Testis (tissue), 3 donors: ENCODE measurements around the gene WFIKKN1. TPM values are rescaled to one million over a fixed set of nuclear protein-coding genes. Genes with fewer than 3 reads are reported as not detected.

Experiments
- DNase-seq: peaks from one replicate; pipeline ENCODE4 v3.0.0-alpha.2; 2019
- H3K27ac ChIP-seq, 2 donors: fragments of 200-600 bp; sonication (generic); one replicate each; pipeline ENCODE4 v1.5.1; 2019
- H3K27me3 ChIP-seq: fragments of 200-600 bp; sonication (generic); one replicate; pipeline ENCODE4 v1.5.1; 2019
- H3K36me3 ChIP-seq: fragments of 200-600 bp; sonication (generic); one replicate; pipeline ENCODE4 v1.5.1; 2017; ENCODE audit warnings: low read depth; ENCODE audit errors: missing control alignments
- H3K4me1 ChIP-seq: fragments of 200-600 bp; sonication (generic); one replicate; pipeline ENCODE4 v1.5.1; 2019
- H3K4me3 ChIP-seq, 2 donors: fragments of 200-600 bp; sonication (generic); one replicate each; pipeline ENCODE4 v1.5.1; 2017 to 2019
- H3K9me3 ChIP-seq: fragments of 200-600 bp; sonication (generic); one replicate; pipeline ENCODE4 v1.5.1; 2017
- CTCF ChIP-seq, 3 experiments: fragments of 450-650 bp in 2 of 3; fragments of 200-600 bp in 1 of 3; sonication (generic) in 1 of 3; IDR thresholded peaks; one replicate each; pipeline ENCODE4 v1.5.1; 2016 to 2019; ENCODE audit warnings: antibody characterized with exemption in 3 of 3, mild to moderate bottlenecking in 2 of 3, moderate library complexity in 1 of 3
- POLR2A ChIP-seq: fragments of 450-650 bp; IDR thresholded peaks from one replicate; pipeline ENCODE4 v1.6.1; 2017; ENCODE audit warnings: antibody characterized with exemption, mild to moderate bottlenecking, moderate library complexity
- WGBS, 2 donors: methylation state at CpG; one replicate each; pipeline ENCODE4 v1.1.5; 2018; 5-methylcytosine and 5-hydroxymethylcytosine counted together
- intact Hi-C: fragments of 100-400 bp; cut with DNase I; formaldehyde crosslinking; loops from one replicate; pipeline ENCODE4 v1.15.1; 2023; ENCODE audit warnings: low total_unique reads
- polyA plus RNA-seq: library from polyadenylated mRNA; stranded (reverse); fragments of 350-450 nt; fragmentation: Illumina TruSeq; extraction: RNeasy Lipid Tissue Mini Kit (QIAGEN cat#74804); gene quantifications from one replicate; pipeline ENCODE4 v1.2.3, GENCODE V29; 2014; ENCODE audit warnings: low read depth, low replicate concordance; ENCODE audit not compliant: insufficient read depth
- total RNA-seq, 2 donors: library from RNA; depleted of rRNA; stranded (reverse); fragments of >200 nt; gene quantifications; one replicate each; pipeline ENCODE4 v1.2.3, GENCODE V29; 2016

Gene WFIKKN1
- total and polyA plus RNA-seq, 3 donors from 2014 or later, result 1.1 to 10.5 (median 3.5) TPM

- DNase-seq, result no peak
- no peaks in the 10 kb centered on the region for H3K36me3 ChIP-seq
- TF ChIP-seq CTCF (IDR thresholded peaks at IDR 0.05), result no peak
- no peak for TF ChIP-seq POLR2A
- H3K27ac ChIP-seq, result no peak overlapping the region
- H3K27me3 ChIP-seq, result no peaks in the 10 kb centered on the region
- H3K4me3 ChIP-seq, result no peak overlapping the region
- intact Hi-C loops, result no loop called here
- no peaks in the 10 kb centered on the region for H3K9me3 ChIP-seq
- peaks cover 26% of the 10 kb centered on the region for H3K4me1 ChIP-seq
- 87 to 95% methylated on average over 8 to 15 of the region's 18 CpGs for WGBS, 2 donors
Measured at GRCh38 chr16:673399-673991, 42.7 kb downstream of the WFIKKN1 start.

DNA sequence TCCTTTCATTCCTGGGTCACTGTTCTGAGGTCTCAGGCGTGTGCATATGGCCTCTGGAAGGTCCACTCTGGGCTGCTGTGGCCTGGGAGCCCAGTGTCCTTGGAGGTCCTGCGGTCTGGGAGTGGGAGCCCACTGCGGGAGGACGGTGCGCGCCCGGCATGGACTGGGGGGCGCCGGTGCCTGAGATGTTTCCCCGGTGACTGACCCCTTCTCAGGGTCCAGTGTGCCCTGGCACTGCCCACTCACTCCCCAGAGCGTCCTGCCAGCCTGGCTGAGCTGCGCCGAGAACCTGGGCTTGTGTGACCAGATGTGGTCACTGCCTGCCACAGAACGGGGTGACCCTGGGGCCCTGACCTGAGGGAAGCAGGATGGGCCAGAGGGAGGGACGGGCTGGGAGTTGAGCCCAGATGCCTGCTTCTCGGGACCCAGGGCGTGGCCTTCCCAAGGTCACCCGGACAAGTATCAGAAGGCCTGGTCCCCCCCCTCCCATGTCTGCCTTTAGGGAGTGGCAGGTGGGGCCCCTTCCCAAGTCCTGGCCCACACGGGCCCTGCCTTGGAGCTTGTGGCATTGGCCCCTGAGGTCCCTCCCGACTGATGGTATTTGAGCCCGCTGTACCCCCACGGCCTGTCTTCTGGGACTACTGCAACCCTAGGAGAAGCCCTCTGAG, 43.6 kb downstream of the WFIKKN1 start:
- H3K4me1 ChIP-seq, result peaks cover 26% of the 10 kb centered on the region
- no peaks in the 10 kb centered on the region for H3K9me3 ChIP-seq
- intact Hi-C loops, result no loop called here
- H3K36me3 ChIP-seq, result no peaks in the 10 kb centered on the region
- H3K27ac ChIP-seq, result no peak overlapping the region
- no peak for TF ChIP-seq CTCF (IDR thresholded peaks at IDR 0.05)
- TF ChIP-seq POLR2A, result no peak
- H3K27me3 ChIP-seq, result no peaks in the 10 kb centered on the region
- no peak overlapping the region for H3K4me3 ChIP-seq
- DNase-seq, result peak; percentile 58
- WGBS, 2 donors, result 52 to 61% methylated on average over 6 to 21 of the region's 22 CpGs

- intact Hi-C loops, result no loop called here
- H3K27me3 ChIP-seq, result no peaks in the 10 kb centered on the region
- H3K36me3 ChIP-seq, result no peaks in the 10 kb centered on the region
- no peak for DNase-seq
- H3K4me1 ChIP-seq, result peaks cover 26% of the 10 kb centered on the region
- H3K9me3 ChIP-seq, result no peaks in the 10 kb centered on the region
- 6 to 11% methylated on average over 3 to 61 of the region's 73 CpGs for WGBS, 2 donors
- no peak for TF ChIP-seq CTCF (IDR thresholded peaks at IDR 0.05)
- TF ChIP-seq POLR2A, result no peak
- H3K4me3 ChIP-seq, result peak within 1 kb of the TSS in 1 of 2 donors; percentile 24
- peak within 1 kb of the TSS in 1 of 2 donors; percentile 64 for H3K27ac ChIP-seq
Measured at GRCh38 chr16:674968-675883, 44.4 kb downstream of the WFIKKN1 start, which contains the start of gene RHBDL1. Gene RHBDL1 (plus strand): TSS chr16:675671. CDS start chr16:675791, 120 bp downstream.

DNA sequence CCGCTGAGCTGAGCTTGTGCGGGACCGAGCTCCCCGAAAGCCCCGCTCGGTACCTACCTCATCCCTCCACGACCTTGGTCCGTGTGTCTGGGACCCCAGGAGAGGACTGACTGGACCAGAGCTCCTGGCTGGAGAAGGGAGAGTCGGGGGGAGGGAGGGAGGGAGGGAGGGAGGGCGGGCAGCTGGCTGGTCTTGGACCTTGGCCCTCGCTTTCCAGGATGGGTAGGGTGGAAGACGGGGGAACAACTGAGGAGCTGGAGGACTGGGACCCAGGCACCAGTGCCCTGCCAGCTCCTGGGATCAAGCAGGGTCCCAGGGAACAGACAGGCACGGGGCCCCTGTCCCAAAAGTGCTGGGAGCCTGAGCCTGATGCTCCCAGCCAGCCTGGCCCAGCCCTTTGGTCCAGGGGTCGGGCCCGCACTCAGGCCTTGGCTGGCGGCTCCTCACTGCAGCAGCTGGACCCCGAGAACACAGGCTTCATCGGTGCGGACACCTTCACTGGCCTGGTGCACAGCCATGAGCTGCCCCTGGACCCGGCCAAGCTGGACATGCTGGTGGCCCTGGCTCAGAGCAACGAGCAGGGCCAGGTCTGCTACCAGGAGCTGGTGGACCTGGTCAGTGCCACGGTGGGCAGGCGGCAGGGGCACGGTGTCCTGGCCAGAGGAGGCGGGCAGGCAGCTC, 45.2 kb downstream of the WFIKKN1 start:
- H3K4me3 ChIP-seq, result peak overlapping the region in 1 of 2 donors; percentile 24
- TF ChIP-seq CTCF (IDR thresholded peaks at IDR 0.05) (no peak), POLR2A (no peak)
- intact Hi-C loops, result no loop called here
- DNase-seq, result no peak
- 34 to 43% methylated on average over 7 to 25 of the region's 25 CpGs for WGBS, 2 donors
- H3K36me3 ChIP-seq, result no peaks in the 10 kb centered on the region
- H3K27me3 ChIP-seq, result no peaks in the 10 kb centered on the region
- no peaks in the 10 kb centered on the region for H3K9me3 ChIP-seq
- peak overlapping the region in 1 of 2 donors; percentile 64 for H3K27ac ChIP-seq
- peaks cover 29% of the 10 kb centered on the region for H3K4me1 ChIP-seq
